CD4-positive, alpha-beta T cell treated with Interleukin-17A for 1 hour (primary cell): ENCODE data around the gene TBC1D25.

ENCODE experiments used
- DNase-seq: peaks from one replicate; pipeline ENCODE4 v3.0.0-alpha.2; 2020

TBC1D25 gene

GRCh38 chrX:48573690-48574269, 34.3 kb downstream of the TBC1D25 start:
- no peak for DNase-seq

- peak; percentile 96 for DNase-seq
These were observed 35.1 kb downstream of the TBC1D25 start, which contains the start of gene RBM3 for GRCh38 chrX:48574270-48575266. RBM3 (plus strand) TSS chrX:48574484; CDS start chrX:48575181, 697 bp downstream.

GRCh38 chrX:48575642-48576041, 36.1 kb downstream of the TBC1D25 start:
- no peak for DNase-seq

GRCh38 chrX:48576108-48576507, 36.6 kb downstream of the TBC1D25 start:
- DNase-seq = no peak

GRCh38 chrX:48578661-48579128, 39.2 kb downstream of the TBC1D25 start:
- DNase-seq = no peak

GRCh38 chrX:48579259-48579658, 39.7 kb downstream of the TBC1D25 start:
- no peak for DNase-seq

GRCh38 chrX:48580662-48581061, 41.1 kb downstream of the TBC1D25 start:
- no peak for DNase-seq

- no peak for DNase-seq
These were observed 45.2 kb downstream of the TBC1D25 start for GRCh38 chrX:48584698-48585097.

- DNase-seq = no peak
These were observed 50.1 kb downstream of the TBC1D25 start for GRCh38 chrX:48589482-48590162.

GRCh38 chrX:48590203-48591103, 50.9 kb downstream of the TBC1D25 start:
- DNase-seq = no peak

GRCh38 chrX:48591255-48591791, 51.8 kb downstream of the TBC1D25 start:
- no peak for DNase-seq

- DNase-seq = no peak
These were observed 53.5 kb downstream of the TBC1D25 start for GRCh38 chrX:48592971-48593370.

- no peak for DNase-seq
These were observed 56.4 kb downstream of the TBC1D25 start for GRCh38 chrX:48595929-48596328.

- peak; percentile 94 for DNase-seq
These were observed 58.1 kb downstream of the TBC1D25 start, which contains the start of gene WDR13 for GRCh38 chrX:48597353-48598264. WDR13 (plus strand) TSS chrX:48597492; CDS start chrX:48597997, 505 bp downstream.

- DNase-seq = no peak
These were observed 59.1 kb downstream of the TBC1D25 start for GRCh38 chrX:48598614-48599013.

- DNase-seq = no peak
These were observed 59.8 kb downstream of the TBC1D25 start for GRCh38 chrX:48599341-48599740.

GRCh38 chrX:48600226-48600625, 60.7 kb downstream of the TBC1D25 start:
- no peak for DNase-seq

GRCh38 chrX:48601741-48602394, 62.4 kb downstream of the TBC1D25 start:
- DNase-seq = no peak

GRCh38 chrX:48604701-48605100, 65.2 kb downstream of the TBC1D25 start:
- DNase-seq = no peak

GRCh38 chrX:48606091-48606490, 66.6 kb downstream of the TBC1D25 start:
- no peak for DNase-seq
